Sigmoid colon (tissue), 4 donors: ENCODE data around the gene DENND6B.

Experiments used
- CTCF ChIP-seq, 4 experiments: fragments of 450-650 bp in 3 of 4; fragments of 200-600 bp in 1 of 4; IDR thresholded peaks; one replicate each; pipeline ENCODE4 v1.5.1; 2016 to 2019; ENCODE audit warnings: antibody characterized with exemption in 4 of 4, mild to moderate bottlenecking in 3 of 4, moderate library complexity in 2 of 4
- POLR2A ChIP-seq, 2 donors: fragments of 450-650 bp; IDR thresholded peaks; one replicate each; pipeline ENCODE4 v1.6.1; 2016; ENCODE audit warnings: antibody characterized with exemption in 2 of 2, mild to moderate bottlenecking in 2 of 2, moderate library complexity in 2 of 2
- POLR2AphosphoS5 ChIP-seq, 4 donors: sonication (generic); formaldehyde crosslinking; IDR thresholded peaks; one replicate each; pipeline ENCODE4 v1.6.1; 2017; ENCODE audit warnings: antibody characterized with exemption in 4 of 4

GRCh38 chr22:50320671-50321325, 6.0 kb downstream of the DENND6B start:
- no peak for TF ChIP-seq CTCF (IDR thresholded peaks at IDR 0.05)
- no peak for TF ChIP-seq POLR2A (IDR thresholded peaks at IDR 0.05)
- no peak for TF ChIP-seq POLR2AphosphoS5 (IDR thresholded peaks at IDR 0.05)
